T-cell (primary cell): ENCODE results near the gene DUSP19. TPM values are rescaled to one million over a fixed set of nuclear protein-coding genes. Genes with fewer than 3 reads are reported as not detected.
A peak's percentile ranks its signal among the peaks of the same experiment; 100 is the strongest.

Experiments used
- ATAC-seq, 4 experiments: fragments of 200-7000 bp in 3 of 4; fragments of 150-1000 bp in 1 of 4; cut with Tn5 transposase; replicated peaks in 1 of 4; 1 replicate in 3 of 4; 2 replicates in 1 of 4; pipeline ENCODE4 v1.10.0; 2021; ENCODE audit warnings: moderate library complexity in 3 of 4, mild to moderate bottlenecking in 2 of 4, moderate number of reproducible peaks in 1 of 4
- CTCF ChIA-PET, 2 donors: fragments of 300-600 bp; sonication (Branson Sonifier 250); formaldehyde crosslinking; loops; one replicate each; lab custom pipeline; 2022; ENCODE audit warnings: antibody characterized with exemption in 2 of 2; lab: Charles Lee
- POLR2A ChIA-PET, 2 donors: fragments of 300-600 bp; sonication (Branson Sonifier 250); formaldehyde crosslinking; loops; one replicate each; lab custom pipeline; 2022; ENCODE audit warnings: antibody characterized with exemption in 2 of 2; lab: Charles Lee
- DNase-seq, 35 experiments: peaks; one replicate each; pipeline versions ENCODE4 v3.0.0 to v3.0.0-alpha.2; 2013 to 2023
- H3K27ac ChIP-seq: one replicate; pipeline ENCODE4 v1.5.1; 2013; ENCODE audit warnings: low read length
- H3K27me3 ChIP-seq, 2 experiments: replicated peaks in 1 of 2; 1 replicate in 1 of 2; 2 replicates in 1 of 2; pipeline versions ENCODE4 v1.6.1 to v1.7.0; 2013; ENCODE audit warnings: low read length in 1 of 2, mixed read lengths in 1 of 2; ENCODE audit not compliant: control insufficient read depth in 2 of 2, insufficient read depth in 2 of 2; ENCODE audit errors: extremely low read depth in 1 of 2
- H3K36me3 ChIP-seq, 2 donors: 1 replicate in 1 of 2; 2 replicates in 1 of 2; pipeline versions ENCODE4 v1.6.1 to v1.7.0; 2013; ENCODE audit warnings: low read length in 1 of 2; ENCODE audit not compliant: control insufficient read depth in 2 of 2, insufficient read depth in 1 of 2; ENCODE audit errors: extremely low read depth in 1 of 2
- H3K4me1 ChIP-seq, 2 experiments: 1 replicate in 1 of 2; 2 replicates in 1 of 2; pipeline versions ENCODE4 v1.6.1 to v1.7.0; 2013; ENCODE audit warnings: low read length in 2 of 2, mixed read lengths in 1 of 2; ENCODE audit not compliant: insufficient read depth in 2 of 2, control insufficient read depth in 1 of 2; ENCODE audit errors: extremely low read depth in 1 of 2
- H3K4me3 ChIP-seq, 2 donors: 1 replicate in 1 of 2; 2 replicates in 1 of 2; pipeline versions ENCODE4 v1.5.1 to v1.7.0; 2013; ENCODE audit warnings: mild to moderate bottlenecking in 2 of 2, low read length in 1 of 2, moderate library complexity in 1 of 2; ENCODE audit not compliant: control insufficient read depth in 1 of 2; ENCODE audit errors: extremely low read depth in 1 of 2
- H3K9me3 ChIP-seq: 2 replicates; pipeline ENCODE4 v1.7.0; 2013
- H3K27ac Mint-ChIP-seq, 2 donors: one replicate each; pipeline ENCODE4 v1.8.0; 2020 to 2021; ENCODE audit warnings: mild to moderate bottlenecking in 2 of 2, mixed read lengths in 2 of 2
- H3K27me3 Mint-ChIP-seq, 2 donors: one replicate each; pipeline ENCODE4 v1.8.0; 2021 to 2022; ENCODE audit warnings: mixed read lengths in 2 of 2
- H3K36me3 Mint-ChIP-seq: one replicate; pipeline ENCODE4 v1.8.0; 2021; ENCODE audit warnings: mixed read lengths
- H3K4me1 Mint-ChIP-seq, 3 donors: one replicate each; pipeline ENCODE4 v1.8.0; 2020 to 2022; ENCODE audit warnings: mixed read lengths in 3 of 3, mild to moderate bottlenecking in 1 of 3
- H3K4me3 Mint-ChIP-seq, 3 donors: one replicate each; pipeline ENCODE4 v1.8.0; 2020 to 2022; ENCODE audit warnings: mild to moderate bottlenecking in 3 of 3, mixed read lengths in 3 of 3, moderate library complexity in 3 of 3
- H3K9me3 Mint-ChIP-seq, 3 donors: one replicate each; pipeline ENCODE4 v1.8.0; 2020 to 2022; ENCODE audit warnings: mixed read lengths in 3 of 3
- WGBS: methylation state at CpG from one replicate; pipeline ENCODE4 v1.1.5; 2013; ENCODE audit warnings: missing lambda C conversion rate; ENCODE audit not compliant: insufficient coverage; 5-methylcytosine and 5-hydroxymethylcytosine counted together
- total RNA-seq, 35 experiments: library from RNA in 6 of 35; stranded (reverse) in 6 of 35; fragments of 120-200 nt in 1 of 35; gene quantifications; one replicate each; pipeline versions ENCODE4 v1.2.1 to v1.2.4 and lab custom pipeline; 2013 to 2026

Gene DUSP19
- total RNA-seq, 5 donors from 2014 or later (not counting 1 experiment from before 2014, with no cell fraction given), result 1.3 to 2.5 (median 2.0) TPM

DNA sequence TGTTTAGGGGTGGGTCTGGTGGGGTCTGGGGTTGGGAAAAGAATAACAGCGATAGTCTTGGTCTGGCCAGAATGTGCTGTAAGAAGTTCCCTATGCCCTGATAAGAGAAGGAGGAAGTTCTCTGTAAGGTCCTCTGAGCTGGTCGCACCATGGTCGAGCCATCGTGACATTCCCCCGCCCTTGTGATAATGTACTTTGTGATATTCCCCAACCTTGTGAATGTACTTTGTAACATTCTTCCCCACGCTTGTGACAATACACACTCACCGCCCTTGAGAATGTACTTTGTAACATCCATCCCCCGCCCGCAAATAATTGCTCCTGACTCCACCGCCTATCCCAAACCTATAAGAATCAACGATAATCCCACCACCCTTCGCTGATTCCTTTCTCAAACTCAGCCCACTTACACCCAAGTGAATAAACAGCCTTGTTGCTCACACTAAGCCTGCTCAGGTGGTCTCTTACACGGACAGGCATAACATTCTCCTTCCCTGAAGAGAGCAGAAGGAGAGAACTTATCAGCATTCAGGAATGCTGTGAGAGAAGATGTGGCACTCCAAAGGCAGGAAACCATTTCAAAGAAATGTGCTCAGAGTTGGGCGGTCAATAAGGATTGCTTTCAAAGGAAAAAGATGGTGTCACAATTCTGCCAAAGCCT, 17.8 kb upstream of the DUSP19 start:
- Histone ChIP-seq H3K4me1 (no peaks in the 10 kb centered on the region), H3K27ac (no peak overlapping the region), H3K27me3 (peaks cover 2 to 19% of the 10 kb centered on the region in 2 experiments), H3K9me3 (no peaks in the 10 kb centered on the region), H3K4me3 (no peak overlapping the region), H3K36me3 (no peaks in the 10 kb centered on the region)
- H3K36me3 Mint-ChIP-seq, result no peaks in the 10 kb centered on the region
- H3K4me1 Mint-ChIP-seq, result no peaks in the 10 kb centered on the region
- 96% methylated on average over 6 of the region's 14 CpGs for WGBS
- ATAC-seq (no peak), DNase-seq (no peak)
- CTCF ChIA-PET, result no interaction called here
- no peak overlapping the region for H3K4me3 Mint-ChIP-seq
- H3K27ac Mint-ChIP-seq, result no peak overlapping the region
- POLR2A ChIA-PET, result no interaction called here
- peaks cover 22 to 27% of the 10 kb centered on the region in 2 donors for H3K27me3 Mint-ChIP-seq
- H3K9me3 Mint-ChIP-seq, result no peaks in the 10 kb centered on the region

- Histone ChIP-seq H3K36me3 (no peaks in the 10 kb centered on the region), H3K9me3 (no peaks in the 10 kb centered on the region), H3K4me1 (no peaks in the 10 kb centered on the region), H3K27ac (no peak overlapping the region), H3K4me3 (no peak overlapping the region), H3K27me3 (peaks cover 0 to 23% of the 10 kb centered on the region in 2 experiments)
- Mint-ChIP-seq H3K36me3 (no peaks in the 10 kb centered on the region), H3K27ac (no peak overlapping the region), H3K4me3 (no peak overlapping the region), H3K9me3 (no peaks in the 10 kb centered on the region), H3K27me3 (peaks cover 29 to 32% of the 10 kb centered on the region in 2 donors), H3K4me1 (no peaks in the 10 kb centered on the region)
- no CpG with 5 or more reads among the region's 2 CpGs for WGBS
- ATAC-seq, result no peak
- POLR2A ChIA-PET, result interaction anchor here in 1 of 2 donors (0.7 kb wide), 1 partner anchor 41 kb away, joined by 6 read pairs; no protein-coding TSS in a partner anchor
- DNase-seq, result no peak
- CTCF ChIA-PET, result no interaction called here
These were observed 15.5 kb upstream of the DUSP19 start for GRCh38 chr2:183063083-183063482.

DNA sequence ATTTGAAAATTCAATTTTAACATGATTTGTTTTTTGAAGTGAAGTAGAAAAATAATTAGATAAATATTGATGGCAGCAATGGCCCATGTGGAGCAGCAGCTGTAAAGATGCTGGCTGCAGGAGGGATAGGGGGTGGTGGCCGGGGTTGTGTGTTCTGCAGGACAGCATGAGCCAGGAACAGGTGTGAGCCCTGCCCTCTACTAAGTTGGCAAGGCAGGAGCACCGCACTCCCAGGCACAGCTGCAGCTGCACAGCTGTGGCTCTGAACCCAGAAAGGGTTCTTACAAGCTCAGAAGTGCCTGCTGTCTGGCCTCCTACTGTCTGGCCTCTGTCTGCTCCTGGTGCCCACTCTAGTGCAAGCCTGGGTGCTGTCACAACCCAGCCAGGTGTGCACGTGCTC, 10.0 kb upstream of the DUSP19 start:
- Histone ChIP-seq H3K9me3 (no peaks in the 10 kb centered on the region), H3K27me3 (peaks cover 0 to 48% of the 10 kb centered on the region in 2 experiments), H3K36me3 (no peaks in the 10 kb centered on the region), H3K4me1 (no peaks in the 10 kb centered on the region), H3K27ac (no peak overlapping the region), H3K4me3 (no peak overlapping the region)
- no peak for DNase-seq
- Mint-ChIP-seq H3K27ac (no peak overlapping the region), H3K27me3 (peaks cover 23 to 44% of the 10 kb centered on the region in 2 donors), H3K4me3 (no peak overlapping the region), H3K4me1 (no peaks in the 10 kb centered on the region), H3K36me3 (no peaks in the 10 kb centered on the region), H3K9me3 (no peaks in the 10 kb centered on the region)
- WGBS, result 74% methylated on average over 3 of the region's 3 CpGs
- POLR2A ChIA-PET, result no interaction called here
- CTCF ChIA-PET, result no interaction called here
- ATAC-seq, result no peak

DNA sequence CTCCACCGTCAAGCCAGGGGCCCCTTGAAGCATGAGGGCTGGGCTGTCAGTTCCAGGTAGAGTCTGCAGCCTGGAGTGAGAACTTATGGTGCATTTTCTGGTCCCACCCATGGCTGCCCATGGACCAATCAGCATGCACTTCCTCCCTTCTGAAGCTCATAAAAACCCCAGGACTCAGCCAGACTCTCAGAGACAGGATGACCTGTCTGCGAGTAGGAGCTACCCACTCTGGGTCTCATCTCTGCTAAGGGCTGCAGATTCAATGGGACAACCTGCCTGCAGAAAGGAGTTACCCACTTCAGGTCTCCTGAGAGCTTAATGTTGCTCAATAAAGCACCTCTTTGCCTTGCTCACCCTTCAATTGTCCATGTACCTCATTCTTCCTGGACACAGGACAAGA, 9.4 kb upstream of the DUSP19 start:
- no peak overlapping the region for H3K4me3 ChIP-seq
- no peak for DNase-seq
- H3K27ac ChIP-seq, result no peak overlapping the region
- no peaks in the 10 kb centered on the region for H3K4me1 ChIP-seq
- ATAC-seq, result no peak
- Mint-ChIP-seq H3K27me3 (peaks cover 23 to 38% of the 10 kb centered on the region in 2 donors), H3K4me3 (no peak overlapping the region), H3K4me1 (no peaks in the 10 kb centered on the region), H3K36me3 (no peaks in the 10 kb centered on the region), H3K27ac (no peak overlapping the region), H3K9me3 (no peaks in the 10 kb centered on the region)
- peaks cover 0 to 44% of the 10 kb centered on the region in 2 experiments for H3K27me3 ChIP-seq
- H3K36me3 ChIP-seq, result no peaks in the 10 kb centered on the region
- ChIA-PET CTCF (no interaction called here), POLR2A (no interaction called here)
- H3K9me3 ChIP-seq, result no peaks in the 10 kb centered on the region
- 100% methylated on average over 1 of the region's 2 CpGs for WGBS

- H3K9me3 ChIP-seq, result no peaks in the 10 kb centered on the region
- Mint-ChIP-seq H3K4me3 (no peak overlapping the region), H3K9me3 (no peaks in the 10 kb centered on the region), H3K36me3 (no peaks in the 10 kb centered on the region), H3K4me1 (no peaks in the 10 kb centered on the region), H3K27ac (no peak overlapping the region), H3K27me3 (peaks cover 18 to 30% of the 10 kb centered on the region in 2 donors)
- ATAC-seq, result no peak
- WGBS, result 76% methylated on average over 31 of the region's 34 CpGs
- peak in 1 of 35 experiments; percentile 4 for DNase-seq
- H3K36me3 ChIP-seq, result no peaks in the 10 kb centered on the region
- H3K27ac ChIP-seq, result no peak overlapping the region
- H3K4me1 ChIP-seq, result no peaks in the 10 kb centered on the region
- ChIA-PET POLR2A (no interaction called here), CTCF (no interaction called here)
- no peak overlapping the region for H3K4me3 ChIP-seq
- H3K27me3 ChIP-seq, result peaks cover 4 to 39% of the 10 kb centered on the region in 2 experiments
These were observed 7.4 kb upstream of the DUSP19 start for GRCh38 chr2:183070942-183071844.

DNA sequence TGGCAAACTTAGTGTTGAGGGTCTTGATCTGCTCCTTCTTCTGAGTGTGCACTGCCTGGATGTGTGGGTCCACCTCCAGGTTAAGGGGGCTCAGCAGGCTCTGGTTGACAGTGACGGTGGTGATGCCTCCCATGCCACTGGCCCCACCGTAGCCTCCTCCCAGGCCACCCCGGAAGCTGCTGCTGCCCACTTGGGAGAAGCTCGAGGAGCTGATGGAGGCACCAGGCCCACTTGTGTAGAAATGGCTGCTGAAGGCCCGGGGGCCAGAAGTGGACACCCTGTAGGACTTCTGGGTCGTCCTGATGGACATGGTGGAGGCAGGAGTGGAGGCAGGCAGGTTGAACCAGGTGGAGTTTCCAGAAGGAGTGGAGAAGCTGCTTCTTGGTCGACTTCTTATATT, 6.4 kb upstream of the DUSP19 start:
- POLR2A ChIA-PET, result no interaction called here
- Histone ChIP-seq H3K4me1 (no peaks in the 10 kb centered on the region), H3K36me3 (no peaks in the 10 kb centered on the region), H3K27ac (no peak overlapping the region), H3K4me3 (no peak overlapping the region), H3K27me3 (peaks cover 4 to 38% of the 10 kb centered on the region in 2 experiments), H3K9me3 (no peaks in the 10 kb centered on the region)
- DNase-seq (no peak), ATAC-seq (no peak)
- CTCF ChIA-PET, result interaction anchor here in 1 of 2 donors (0.6 kb wide), 1 partner anchor 17 kb away, joined by 4 read pairs; no protein-coding TSS in a partner anchor
- no peaks in the 10 kb centered on the region for H3K36me3 Mint-ChIP-seq
- H3K4me1 Mint-ChIP-seq, result no peaks in the 10 kb centered on the region
- H3K4me3 Mint-ChIP-seq, result no peak overlapping the region
- WGBS, result 92% methylated on average over 4 of the region's 7 CpGs
- H3K27me3 Mint-ChIP-seq, result peaks cover 13 to 26% of the 10 kb centered on the region in 2 donors
- H3K9me3 Mint-ChIP-seq, result no peaks in the 10 kb centered on the region
- H3K27ac Mint-ChIP-seq, result no peak overlapping the region
